HepG2 (cell line): ENCODE data around the gene SQSTM1. TPM values are rescaled to one million over a fixed set of nuclear protein-coding genes. Genes with fewer than 3 reads are reported as not detected.

Experiments
- ATAC-seq: fragments of 200-7000 bp; cut with Tn5 transposase; 3 replicates; pipeline ENCODE4 v1.9.1; 2020; ENCODE audit warnings: mild to moderate bottlenecking, moderate library complexity
- BruUV-seq: library from RNA; stranded (reverse); fragments of 400-500 nt; replicated peaks from 2 replicates; lab custom pipeline; 2021; lab: Mats Ljungman, UMichigan
- CTCF ChIA-PET: fragments of 300-600 bp; formaldehyde crosslinking; extraction: SDS; loops from one replicate; lab custom pipeline; 2021; ENCODE audit warnings: low total read pairs, inconsistent platforms, low intra/inter-chr PET ratio; lab: Yijun Ruan, JAX
- POLR2A ChIA-PET: fragments of 350-600 bp; sonication (Branson Sonifier 250); formaldehyde crosslinking; loops from one replicate; lab custom pipeline; 2020; ENCODE audit warnings: antibody characterized with exemption, inconsistent platforms; lab: Yijun Ruan, JAX
- DNase-seq: peaks from one replicate; pipeline ENCODE4 v3.0.0-alpha.2; 2015; ENCODE audit warnings: low spot score
- FAIRE-seq: peaks from 3 replicates; lab custom pipeline; 2011; peaks lifted over from hg19 to GRCh38; lab: Jason Lieb, UNC
- H2AFZ ChIP-seq: one replicate; pipeline ENCODE4 v1.6.1; 2011; ENCODE audit warnings: low read length, inconsistent platforms
- H3K27ac ChIP-seq: fragments of 300-600 bp; 3 replicates; pipeline ENCODE4 v1.8.0; 2011; ENCODE audit warnings: mixed run types, mild to moderate bottlenecking, mixed read lengths, low read length, inconsistent platforms; ENCODE audit not compliant: insufficient read depth; ENCODE audit errors: extremely low read length
- H3K27me3 ChIP-seq, 2 experiments: fragments of 200-600 bp in 1 of 2; 2 replicates in 1 of 2; 3 replicates in 1 of 2; pipeline versions ENCODE4 v1.6.0 to v1.8.0; 2011; ENCODE audit warnings: low read length in 2 of 2, mild to moderate bottlenecking in 2 of 2, moderate library complexity in 2 of 2, inconsistent platforms in 1 of 2; ENCODE audit not compliant: insufficient read depth in 2 of 2, control insufficient read depth in 1 of 2
- H3K36me3 ChIP-seq, 2 experiments: fragments of 200-600 bp in 1 of 2; replicated peaks in 1 of 2; 2 replicates in 1 of 2; 3 replicates in 1 of 2; pipeline versions ENCODE4 v1.5.1 to v1.8.0; 2011; ENCODE audit warnings: low read length in 2 of 2, inconsistent platforms in 1 of 2; ENCODE audit not compliant: insufficient read depth in 2 of 2, control insufficient read depth in 1 of 2
- H3K4me1 ChIP-seq: 2 replicates; pipeline ENCODE4 v1.5.1; 2012; ENCODE audit warnings: low read length, inconsistent platforms; ENCODE audit not compliant: insufficient read depth
- H3K4me2 ChIP-seq: 2 replicates; pipeline ENCODE4 v1.6.0; 2011; ENCODE audit warnings: low read depth, low read length, inconsistent platforms
- H3K4me3 ChIP-seq, 3 experiments: fragments of 200-600 bp in 1 of 3; sonication (generic), shearing (Covaris generic) in 1 of 3; replicated peaks in 1 of 3; 2 replicates each; pipeline ENCODE4 v1.5.1; 2011 to 2016; ENCODE audit warnings: low read length in 3 of 3, inconsistent platforms in 2 of 3, low read depth in 2 of 3, mild to moderate bottlenecking in 2 of 3, control low read depth in 1 of 3, mixed read lengths in 1 of 3; ENCODE audit not compliant: insufficient read depth in 1 of 3
- H3K79me2 ChIP-seq: one replicate; pipeline ENCODE4 v1.6.1; 2011; ENCODE audit warnings: low read length, inconsistent platforms; ENCODE audit not compliant: insufficient read depth
- H3K9ac ChIP-seq: 2 replicates; pipeline ENCODE4 v1.6.0; 2011; ENCODE audit warnings: mild to moderate bottlenecking, low read depth, low read length, inconsistent platforms; ENCODE audit not compliant: insufficient read depth
- H3K9me3 ChIP-seq: 2 replicates; pipeline ENCODE4 v1.5.1; 2012; ENCODE audit warnings: mild to moderate bottlenecking, low read length
- H4K20me1 ChIP-seq: 2 replicates; pipeline ENCODE4 v1.6.0; 2011; ENCODE audit warnings: inconsistent platforms, mild to moderate bottlenecking, low read length, moderate library complexity; ENCODE audit not compliant: insufficient read depth
- KLF16 ChIP-seq, 2 experiments: sonication (generic) in 1 of 2; formaldehyde crosslinking in 1 of 2; IDR thresholded peaks; 2 replicates each; pipeline versions ENCODE4 v1.6.1 to v1.8.0; 2016 to 2023; ENCODE audit warnings: missing genetic modification reagents in 2 of 2, missing compliant biosample characterization in 1 of 2
- POLR2G ChIP-seq: fragments of 200-400 bp; formaldehyde crosslinking; IDR thresholded peaks from 2 replicates; pipeline ENCODE4 v1.6.1; 2018; ENCODE audit warnings: mild to moderate bottlenecking, low read depth, low read length, moderate library complexity
- ZNF160 ChIP-seq: sonication (generic); formaldehyde crosslinking; IDR thresholded peaks from 2 replicates; pipeline ENCODE4 v1.8.0; 2022; ENCODE audit warnings: mild to moderate bottlenecking, inconsistent platforms, missing genetic modification reagents
- ZNF441 ChIP-seq: sonication (generic); formaldehyde crosslinking; IDR thresholded peaks from 2 replicates; pipeline ENCODE4 v1.7.0; 2021; ENCODE audit warnings: missing genetic modification reagents, borderline replicate concordance
- ZNF704 ChIP-seq: sonication (generic); formaldehyde crosslinking; IDR thresholded peaks from 2 replicates; pipeline ENCODE4 v1.8.1; 2023; ENCODE audit warnings: mild to moderate bottlenecking, inconsistent platforms, moderate library complexity, missing genetic modification reagents, borderline replicate concordance
- WGBS: methylation state at CpG from one replicate; pipeline ENCODE4 v1.1.6; 2017; ENCODE audit warnings: low lambda C conversion rate; 5-methylcytosine and 5-hydroxymethylcytosine counted together
- in situ Hi-C: cut with HindIII; loops from 2 replicates; pipeline ENCODE4 v1.10.0; 2017; ENCODE audit warnings: low pct_unique_long_range_greater_than_20kb; ENCODE audit not compliant: extremely low pct_ligation_motif_present
- intact Hi-C: fragments of 100-400 bp; cut with micrococcal nuclease; formaldehyde crosslinking; loops from one replicate; pipeline ENCODE4 v1.10.0; 2022; ENCODE audit not compliant: unreplicated experiment
- polyA plus RNA-seq, 8 experiments: library from polyadenylated mRNA; depleted of rRNA in 3 of 8; stranded (reverse) in 7 of 8; unstranded in 1 of 8; fragments of >200 nt; fragmentation: Illumina TruSeq in 4 of 8; extraction: Trizol in 4 of 8; gene quantifications; 2 replicates each; pipeline versions ENCODE4 v1.2.1 to v1.2.3, GENCODE V29; 2011 to 2016; ENCODE audit warnings: low read depth in 4 of 8, missing spikeins in 1 of 8, mixed read lengths in 1 of 8; ENCODE audit not compliant: insufficient read depth in 1 of 8
- total RNA-seq, 5 experiments: library from RNA; depleted of rRNA; stranded (reverse); fragments of >200 nt; fragmentation: Illumina TruSeq; extraction: Trizol; gene quantifications; 2 replicates each; pipeline ENCODE4 v1.2.3, GENCODE V29; 2016; ENCODE audit warnings: low read depth in 1 of 5
- TF ChIP-seq, protein P1 (sequence below): sonication (generic); formaldehyde crosslinking; IDR thresholded peaks from 2 replicates; pipeline ENCODE4 v1.5.0; 2020; ENCODE audit warnings: missing genetic modification reagents

SQSTM1 gene
- total and polyA plus RNA-seq, 2 of the 13 experiments (the other 11 are each of a cell fraction or from before 2014, with no cell fraction given), result 90.9 to 160 TPM

DNA sequence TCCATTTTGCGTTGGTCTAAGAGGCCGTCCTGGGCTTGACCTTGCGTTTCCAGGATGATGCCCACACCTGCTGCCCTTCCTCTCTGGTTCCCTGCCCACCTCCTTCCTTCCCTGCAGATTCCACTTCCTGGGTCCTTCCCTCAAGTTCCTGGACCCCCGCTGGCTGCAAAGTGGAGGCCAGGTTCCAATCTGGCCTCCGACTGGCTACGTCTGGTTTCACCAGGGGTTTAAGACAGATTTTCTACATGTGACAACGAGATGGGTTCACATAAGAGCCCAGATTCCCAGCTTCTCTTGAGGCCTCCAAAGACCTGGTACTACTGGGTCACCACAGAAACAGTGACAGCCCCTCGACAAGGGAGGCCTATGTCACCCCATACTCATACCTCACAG lies 16.2 kb upstream of the SQSTM1 start:
- WGBS, result 86% methylated on average over 8 of the region's 8 CpGs
- no peak for DNase-seq
- ChIA-PET POLR2A (interaction anchor here (1.3 to 8.6 kb wide), 5 partner anchors 14 to 72 kb away, joined by 4 to 115 read pairs (median 5); partner anchors contain the start of genes MAML1 and SQSTM1), CTCF (no interaction called here)
- intact Hi-C loops, result loop anchor here (2.0 kb wide), 2 partner anchors 14 to 22 kb away; no protein-coding TSS in a partner anchor
- Histone ChIP-seq H3K36me3 (peaks cover 18 to 25% of the 10 kb centered on the region in 2 experiments; a peak in 4 of 5 replicates), H3K27ac (peak overlapping the region; percentile 31), H4K20me1 (peaks cover 20% of the 10 kb centered on the region; the same call in 1 of the 2 replicates), H3K9ac (peak overlapping the region; percentile 86), H3K4me2 (peak overlapping the region; percentile 75), H2AFZ (no peak overlapping the region), H3K4me1 (peaks cover 43% of the 10 kb centered on the region), H3K4me3 (peak overlapping the region; percentile 60 to 95 (median 82); a peak in 5 of 6 replicates), H3K9me3 (no peaks in the 10 kb centered on the region), H3K79me2 (peaks cover 27% of the 10 kb centered on the region), H3K27me3 (no peaks in the 10 kb centered on the region)
- 0 out of 2 replicates have a peak, but pooled peaks have one; percentile 5 for TF ChIP-seq POLR2G
- TF ChIP-seq ZNF160 (CRISPR knock-in tag), result no peak
- TF ChIP-seq, protein P1, sequence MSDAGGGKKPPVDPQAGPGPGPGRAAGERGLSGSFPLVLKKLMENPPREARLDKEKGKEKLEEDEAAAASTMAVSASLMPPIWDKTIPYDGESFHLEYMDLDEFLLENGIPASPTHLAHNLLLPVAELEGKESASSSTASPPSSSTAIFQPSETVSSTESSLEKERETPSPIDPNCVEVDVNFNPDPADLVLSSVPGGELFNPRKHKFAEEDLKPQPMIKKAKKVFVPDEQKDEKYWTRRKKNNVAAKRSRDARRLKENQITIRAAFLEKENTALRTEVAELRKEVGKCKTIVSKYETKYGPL (CRISPR knock-in tag), result no peak
- no peak for TF ChIP-seq ZNF704
- TF ChIP-seq KLF16 (CRISPR knock-in tag; IDR thresholded peaks at IDR 0.05), result no peak
- TF ChIP-seq ZNF441 (CRISPR knock-in tag), result no peak
- ATAC-seq, result no peak
- no TSS peak for BruUV-seq
- in situ Hi-C loops, result no loop called here
- no peak for FAIRE-seq
